Uterus (tissue), 2 donors: Measurements from ENCODE around the gene ORC6.

Experiments
- POLR2A ChIP-seq, 2 donors: fragments of 450-650 bp; IDR thresholded peaks; one replicate each; pipeline ENCODE4 v1.6.1; 2016; ENCODE audit warnings: antibody characterized with exemption in 2 of 2, mild to moderate bottlenecking in 1 of 2, moderate library complexity in 1 of 2
- TF ChIP-seq, protein P1 (sequence below), 4 experiments: fragments of 200-600 bp in 2 of 4; fragments of 450-650 bp in 2 of 4; sonication (generic) in 2 of 4; IDR thresholded peaks; one replicate each; pipeline ENCODE4 v1.5.1; 2016 to 2019; ENCODE audit warnings: antibody characterized with exemption in 4 of 4, mild to moderate bottlenecking in 2 of 4, moderate library complexity in 1 of 4

GRCh38 chr16:46701615-46702014 lies 12.2 kb downstream of the ORC6 start:
- TF ChIP-seq POLR2A (IDR thresholded peaks at IDR 0.05) = no peak
- TF ChIP-seq, protein P1, sequence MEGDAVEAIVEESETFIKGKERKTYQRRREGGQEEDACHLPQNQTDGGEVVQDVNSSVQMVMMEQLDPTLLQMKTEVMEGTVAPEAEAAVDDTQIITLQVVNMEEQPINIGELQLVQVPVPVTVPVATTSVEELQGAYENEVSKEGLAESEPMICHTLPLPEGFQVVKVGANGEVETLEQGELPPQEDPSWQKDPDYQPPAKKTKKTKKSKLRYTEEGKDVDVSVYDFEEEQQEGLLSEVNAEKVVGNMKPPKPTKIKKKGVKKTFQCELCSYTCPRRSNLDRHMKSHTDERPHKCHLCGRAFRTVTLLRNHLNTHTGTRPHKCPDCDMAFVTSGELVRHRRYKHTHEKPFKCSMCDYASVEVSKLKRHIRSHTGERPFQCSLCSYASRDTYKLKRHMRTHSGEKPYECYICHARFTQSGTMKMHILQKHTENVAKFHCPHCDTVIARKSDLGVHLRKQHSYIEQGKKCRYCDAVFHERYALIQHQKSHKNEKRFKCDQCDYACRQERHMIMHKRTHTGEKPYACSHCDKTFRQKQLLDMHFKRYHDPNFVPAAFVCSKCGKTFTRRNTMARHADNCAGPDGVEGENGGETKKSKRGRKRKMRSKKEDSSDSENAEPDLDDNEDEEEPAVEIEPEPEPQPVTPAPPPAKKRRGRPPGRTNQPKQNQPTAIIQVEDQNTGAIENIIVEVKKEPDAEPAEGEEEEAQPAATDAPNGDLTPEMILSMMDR (IDR thresholded peaks at IDR 0.05) = no peak
